A549 (cell line): ENCODE measurements around the gene ACADSB. TPM values are rescaled to one million over a fixed set of nuclear protein-coding genes. Genes with fewer than 3 reads are reported as not detected.

ENCODE experiments used
- ATAC-seq, 2 experiments: fragments of 200-7000 bp in 1 of 2; fragments of >200 bp in 1 of 2; cut with Nextera tagmentation in 1 of 2; cut with Tn5 transposase in 1 of 2; 3 replicates each; pipeline versions ENCODE4 v1.8.0 to v1.9.1; 2018 to 2020; ENCODE audit warnings: mild to moderate bottlenecking in 1 of 2, moderate library complexity in 1 of 2
- CTCF ChIA-PET: fragments of 300-600 bp; sonication (Branson Sonifier 250); formaldehyde crosslinking; extraction: SDS; loops from one replicate; lab custom pipeline; 2021; ENCODE audit warnings: antibody characterized with exemption, inconsistent platforms; lab: Yijun Ruan, JAX
- POLR2A ChIA-PET: fragments of 350-600 bp; formaldehyde crosslinking; extraction: SDS; loops from one replicate; lab custom pipeline; 2021; ENCODE audit warnings: antibody characterized with exemption, inconsistent platforms; lab: Yijun Ruan, JAX
- DNase-seq, 2 experiments: peaks; one replicate each; pipeline versions ENCODE4 v3.0.0 to v3.0.0-alpha.2; 2011 to 2016; ENCODE audit warnings: low read depth in 1 of 2, low spot score in 1 of 2
- FAIRE-seq: peaks from 2 replicates; lab custom pipeline; 2011; peaks lifted over from hg19 to GRCh38; lab: Jason Lieb, UNC
- H3K27ac ChIP-seq, 2 experiments: fragments of >200 bp; sonication (Bioruptor Twin); formaldehyde crosslinking; 3 replicates each; pipeline ENCODE4 v1.5.1; 2016 to 2017
- H3K4me1 ChIP-seq: fragments of >200 bp; sonication (Bioruptor Twin); formaldehyde crosslinking; 3 replicates; pipeline ENCODE4 v1.6.1; 2016
- H3K4me2 ChIP-seq: fragments of >200 bp; sonication (Bioruptor Twin); formaldehyde crosslinking; 3 replicates; pipeline ENCODE4 v1.6.1; 2016
- H3K4me3 ChIP-seq: fragments of >200 bp; sonication (Bioruptor Twin); formaldehyde crosslinking; 3 replicates; pipeline ENCODE4 v1.5.1; 2016
- H3K9me3 ChIP-seq: fragments of >200 bp; sonication (Bioruptor Twin); formaldehyde crosslinking; 3 replicates; pipeline ENCODE4 v1.6.1; 2016
- ATOH8 ChIP-seq: fragments of 250-450 bp; sonication (Bioruptor Pico); IDR thresholded peaks from 2 replicates; pipeline ENCODE4 v1.5.0; 2020; ENCODE audit warnings: low read depth, mild to moderate bottlenecking, moderate library complexity
- CBX2 ChIP-seq: fragments of 200-600 bp; sonication (generic); IDR thresholded peaks from 2 replicates; pipeline ENCODE4 v1.6.1; 2016; ENCODE audit warnings: low read depth, mild to moderate bottlenecking, borderline replicate concordance
- CBX8 ChIP-seq: fragments of 200-600 bp; sonication (generic); IDR thresholded peaks from 2 replicates; pipeline ENCODE4 v1.6.1; 2016
- CHD2 ChIP-seq: fragments of 150-350 bp; IDR thresholded peaks from 2 replicates; pipeline ENCODE4 v1.6.1; 2014; ENCODE audit warnings: low read length; ENCODE audit not compliant: partially characterized antibody
- CHD4 ChIP-seq: fragments of 200-600 bp; sonication (generic); IDR thresholded peaks from 2 replicates; pipeline ENCODE4 v1.6.1; 2016; ENCODE audit warnings: antibody characterized with exemption, mild to moderate bottlenecking, borderline replicate concordance
- EHF ChIP-seq: fragments of 250-450 bp; sonication (Bioruptor Pico); IDR thresholded peaks from 2 replicates; pipeline ENCODE4 v1.5.0; 2020; ENCODE audit warnings: mild to moderate bottlenecking
- FOSB ChIP-seq: fragments of 250-450 bp; sonication (Bioruptor Pico); IDR thresholded peaks from 2 replicates; pipeline ENCODE4 v1.5.0; 2020; ENCODE audit warnings: mild to moderate bottlenecking, moderate library complexity
- FOXS1 ChIP-seq: fragments of 250-450 bp; sonication (Bioruptor Pico); IDR thresholded peaks from 2 replicates; pipeline ENCODE4 v1.5.0; 2020; ENCODE audit warnings: mild to moderate bottlenecking, moderate library complexity
- GATA3 ChIP-seq: IDR thresholded peaks from 2 replicates; pipeline ENCODE4 v1.6.1; 2012; ENCODE audit warnings: borderline replicate concordance
- HDAC2 ChIP-seq: fragments of 200-600 bp; sonication (generic); IDR thresholded peaks from 2 replicates; pipeline ENCODE4 v1.6.1; 2016
- HMGXB4 ChIP-seq: fragments of 250-450 bp; sonication (Bioruptor Pico); IDR thresholded peaks from 2 replicates; pipeline ENCODE4 v1.5.0; 2021; ENCODE audit warnings: mild to moderate bottlenecking, moderate library complexity, borderline replicate concordance
- HOXB5 ChIP-seq: fragments of 250-450 bp; sonication (Bioruptor Pico); IDR thresholded peaks from 2 replicates; pipeline ENCODE4 v1.5.0; 2020; ENCODE audit warnings: mild to moderate bottlenecking, moderate library complexity
- KDM1A ChIP-seq: fragments of 200-600 bp; sonication (generic); IDR thresholded peaks from 2 replicates; pipeline ENCODE4 v1.6.1; 2016; ENCODE audit warnings: low read depth, mild to moderate bottlenecking
- MAZ ChIP-seq: fragments of 150-350 bp; IDR thresholded peaks from 2 replicates; pipeline ENCODE4 v1.6.1; 2014; ENCODE audit warnings: antibody characterized with exemption, low read depth, low read length, borderline replicate concordance
- NR3C1 ChIP-seq: fragments of >200 bp; sonication (Bioruptor Twin); formaldehyde crosslinking; IDR thresholded peaks from 3 replicates; pipeline ENCODE4 v1.6.1; 2017
- PHF8 ChIP-seq: fragments of 200-600 bp; sonication (generic); IDR thresholded peaks from 2 replicates; pipeline ENCODE4 v1.6.1; 2016; ENCODE audit warnings: low read depth, mild to moderate bottlenecking, antibody characterized with exemption, moderate library complexity, borderline replicate concordance
- RARB ChIP-seq: fragments of 250-450 bp; sonication (Bioruptor Pico); IDR thresholded peaks from 2 replicates; pipeline ENCODE4 v1.8.0; 2021; ENCODE audit warnings: mild to moderate bottlenecking, moderate library complexity
- REST ChIP-seq: fragments of 200-600 bp; sonication (generic); IDR thresholded peaks from 2 replicates; pipeline ENCODE4 v1.6.1; 2016; ENCODE audit warnings: antibody characterized with exemption, mild to moderate bottlenecking, moderate library complexity
- RFX5 ChIP-seq: fragments of 450-650 bp; IDR thresholded peaks from 2 replicates; pipeline ENCODE4 v1.7.1; 2014; ENCODE audit warnings: antibody characterized with exemption, mild to moderate bottlenecking, moderate library complexity
- SMC3 ChIP-seq: fragments of >200 bp; sonication (Bioruptor Twin); formaldehyde crosslinking; IDR thresholded peaks from 3 replicates; pipeline ENCODE4 v1.6.1; 2018; ENCODE audit warnings: inconsistent platforms
- ZC3H11A ChIP-seq: fragments of 450-650 bp; IDR thresholded peaks from 2 replicates; pipeline ENCODE4 v1.6.1; 2014; ENCODE audit warnings: antibody characterized with exemption, mild to moderate bottlenecking
- ZFP36 ChIP-seq: fragments of 450-650 bp; IDR thresholded peaks from 2 replicates; pipeline ENCODE4 v1.6.1; 2014; ENCODE audit warnings: borderline replicate concordance; ENCODE audit not compliant: partially characterized antibody
- ZNF302 ChIP-seq: fragments of 250-450 bp; sonication (Bioruptor Pico); IDR thresholded peaks from 2 replicates; pipeline ENCODE4 v1.9.0; 2021; ENCODE audit warnings: inconsistent platforms, mild to moderate bottlenecking, moderate library complexity
- WGBS: methylation state at CpG from one replicate; pipeline ENCODE4 v1.1.6; 2017; ENCODE audit errors: missing lambda C conversion rate; 5-methylcytosine and 5-hydroxymethylcytosine counted together
- polyA plus RNA-seq, 4 experiments: library from polyadenylated mRNA; depleted of rRNA in 3 of 4; stranded (reverse); fragments of >200 nt; fragmentation: RNase III in 1 of 4; extraction: RNeasy Plus Mini Kit Qiagen cat#74134 plus additional on column Dnase treatment in 1 of 4; gene quantifications; 2 replicates in 3 of 4; 3 replicates in 1 of 4; pipeline ENCODE4 v1.2.3, GENCODE V29; 2011 to 2017
- TF ChIP-seq, protein P1 (sequence below): IDR thresholded peaks from 2 replicates; pipeline ENCODE4 v1.6.1; 2012; ENCODE audit warnings: low read depth, borderline replicate concordance
- TF ChIP-seq, protein P2 (sequence below): IDR thresholded peaks from 2 replicates; pipeline ENCODE4 v1.6.1; 2012
- TF ChIP-seq, protein P3 (sequence below): fragments of >200 bp; sonication (Bioruptor Twin); formaldehyde crosslinking; IDR thresholded peaks from 3 replicates; pipeline ENCODE4 v1.6.1; 2016

ACADSB gene
- polyA plus RNA-seq, 2 of the 4 experiments (the other 2 are of a cell fraction), result 8.5 to 18.5 TPM

- no peaks in the 10 kb centered on the region for H3K9me3 ChIP-seq
- no peaks in the 10 kb centered on the region for H3K4me1 ChIP-seq
- no peak overlapping the region for H3K27ac ChIP-seq
- CTCF ChIA-PET, result interaction anchor here (1.0 to 9.2 kb wide), 4 partner anchors 8 to 521 kb away, joined by 3 to 130 read pairs (median 36); partner anchors contain the start of gene BUB3
- H3K4me2 ChIP-seq, result no peak overlapping the region
- POLR2A ChIA-PET, result no interaction called here
- H3K4me3 ChIP-seq, result no peak overlapping the region
- FAIRE-seq (no peak), ATAC-seq (no peak), DNase-seq (no peak)
- TF ChIP-seq SMC3 (no peak), KDM1A (no peak), HDAC2 (no peak), MAZ (no peak), ZFP36 (no peak), ZNF302 (CRISPR knock-in tag) (no peak), RFX5 (no peak), GATA3 (no peak), CBX8 (no peak), CHD2 (no peak), REST (no peak), ZC3H11A (no peak), FOXS1 (CRISPR knock-in tag) (no peak), HMGXB4 (CRISPR knock-in tag) (no peak), CBX2 (no peak), RARB (no peak), EHF (CRISPR knock-in tag) (no peak)
Observed at GRCh38 chr10:123039632-123039930, 30.8 kb downstream of the ACADSB start.

- Histone ChIP-seq H3K9me3 (no peaks in the 10 kb centered on the region), H3K4me1 (no peaks in the 10 kb centered on the region), H3K27ac (no peak overlapping the region), H3K4me2 (no peak overlapping the region), H3K4me3 (no peak overlapping the region)
- FAIRE-seq (no peak), DNase-seq (no peak), ATAC-seq (peak; percentile 15 to 58; a peak in 3 of 6 replicates)
- CTCF ChIA-PET, result interaction anchor here (0.5 to 9.2 kb wide), 68 partner anchors 10 to 550 kb away, joined by 3 to 130 read pairs (median 4); partner anchors contain the start of gene BUB3
- 65% methylated on average over 12 of the region's 12 CpGs for WGBS
- TF ChIP-seq CHD4 (no peak), ATOH8 (CRISPR knock-in tag) (no peak), NR3C1 (no peak), ZC3H11A (no peak), PHF8 (no peak), HOXB5 (CRISPR knock-in tag) (no peak), ZFP36 (no peak), FOSB (CRISPR knock-in tag) (no peak)
- TF ChIP-seq, protein P1, sequence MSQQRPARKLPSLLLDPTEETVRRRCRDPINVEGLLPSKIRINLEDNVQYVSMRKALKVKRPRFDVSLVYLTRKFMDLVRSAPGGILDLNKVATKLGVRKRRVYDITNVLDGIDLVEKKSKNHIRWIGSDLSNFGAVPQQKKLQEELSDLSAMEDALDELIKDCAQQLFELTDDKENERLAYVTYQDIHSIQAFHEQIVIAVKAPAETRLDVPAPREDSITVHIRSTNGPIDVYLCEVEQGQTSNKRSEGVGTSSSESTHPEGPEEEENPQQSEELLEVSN, result no peak
- TF ChIP-seq, protein P2, sequence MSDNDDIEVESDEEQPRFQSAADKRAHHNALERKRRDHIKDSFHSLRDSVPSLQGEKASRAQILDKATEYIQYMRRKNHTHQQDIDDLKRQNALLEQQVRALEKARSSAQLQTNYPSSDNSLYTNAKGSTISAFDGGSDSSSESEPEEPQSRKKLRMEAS, result no peak
- TF ChIP-seq, protein P3, sequence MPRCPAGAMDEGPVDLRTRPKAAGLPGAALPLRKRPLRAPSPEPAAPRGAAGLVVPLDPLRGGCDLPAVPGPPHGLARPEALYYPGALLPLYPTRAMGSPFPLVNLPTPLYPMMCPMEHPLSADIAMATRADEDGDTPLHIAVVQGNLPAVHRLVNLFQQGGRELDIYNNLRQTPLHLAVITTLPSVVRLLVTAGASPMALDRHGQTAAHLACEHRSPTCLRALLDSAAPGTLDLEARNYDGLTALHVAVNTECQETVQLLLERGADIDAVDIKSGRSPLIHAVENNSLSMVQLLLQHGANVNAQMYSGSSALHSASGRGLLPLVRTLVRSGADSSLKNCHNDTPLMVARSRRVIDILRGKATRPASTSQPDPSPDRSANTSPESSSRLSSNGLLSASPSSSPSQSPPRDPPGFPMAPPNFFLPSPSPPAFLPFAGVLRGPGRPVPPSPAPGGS, result no peak
- POLR2A ChIA-PET, result interaction anchor here (0.9 kb wide), 1 partner anchor 35 kb away, joined by 3 read pairs; no protein-coding TSS in a partner anchor
Observed at GRCh38 chr10:123042708-123043408, 34.1 kb downstream of the ACADSB start.
